ENCODE data around the gene IKZF1.

GRCh38 chr7:50351267-50351666 is 46.8 kb downstream of the IKZF1 start:
- TF ChIP-seq ATF3 (CRISPR knock-in tag; conservative IDR thresholded peaks at IDR 0.05) (no peak), CTCF (IDR thresholded peaks at IDR 0.05) (no peak), RELA (CRISPR knock-in tag; IDR thresholded peaks at IDR 0.05; ENCODE audit: borderline replicate concordance) (no peak)

All from WTC11 (cell line).